AG09319 (cell line): ENCODE measurements around the gene ECI2.

Experiments
- DNase-seq: peaks from one replicate; pipeline ENCODE4 v3.0.0-alpha.2; 2010; ENCODE audit warnings: low read depth; ENCODE audit errors: extremely low read depth
- TF ChIP-seq, protein P1 (sequence below): IDR thresholded peaks from 2 replicates; pipeline ENCODE4 v1.5.1; 2011; ENCODE audit warnings: low read depth, mild to moderate bottlenecking, inconsistent platforms, low read length, moderate library complexity

The ECI2 gene

GRCh38 chr6:4066029-4066755 lies 69.2 kb downstream of the ECI2 start:
- TF ChIP-seq, protein P1, sequence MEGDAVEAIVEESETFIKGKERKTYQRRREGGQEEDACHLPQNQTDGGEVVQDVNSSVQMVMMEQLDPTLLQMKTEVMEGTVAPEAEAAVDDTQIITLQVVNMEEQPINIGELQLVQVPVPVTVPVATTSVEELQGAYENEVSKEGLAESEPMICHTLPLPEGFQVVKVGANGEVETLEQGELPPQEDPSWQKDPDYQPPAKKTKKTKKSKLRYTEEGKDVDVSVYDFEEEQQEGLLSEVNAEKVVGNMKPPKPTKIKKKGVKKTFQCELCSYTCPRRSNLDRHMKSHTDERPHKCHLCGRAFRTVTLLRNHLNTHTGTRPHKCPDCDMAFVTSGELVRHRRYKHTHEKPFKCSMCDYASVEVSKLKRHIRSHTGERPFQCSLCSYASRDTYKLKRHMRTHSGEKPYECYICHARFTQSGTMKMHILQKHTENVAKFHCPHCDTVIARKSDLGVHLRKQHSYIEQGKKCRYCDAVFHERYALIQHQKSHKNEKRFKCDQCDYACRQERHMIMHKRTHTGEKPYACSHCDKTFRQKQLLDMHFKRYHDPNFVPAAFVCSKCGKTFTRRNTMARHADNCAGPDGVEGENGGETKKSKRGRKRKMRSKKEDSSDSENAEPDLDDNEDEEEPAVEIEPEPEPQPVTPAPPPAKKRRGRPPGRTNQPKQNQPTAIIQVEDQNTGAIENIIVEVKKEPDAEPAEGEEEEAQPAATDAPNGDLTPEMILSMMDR = no peak
- DNase-seq = no peak
